Measurements from ENCODE around the gene LFNG. TPM values are rescaled to one million over a fixed set of nuclear protein-coding genes. Genes with fewer than 3 reads are reported as not detected.
A peak's percentile ranks its signal among the peaks of the same experiment; 100 is the strongest.

The LFNG gene
- total and polyA plus RNA-seq, 9 of the 15 experiments (the other 6 are each of a cell fraction or from before 2014, with no cell fraction given), result 0.03 to 0.89 (median 0.25) TPM; not detected in 1

DNA sequence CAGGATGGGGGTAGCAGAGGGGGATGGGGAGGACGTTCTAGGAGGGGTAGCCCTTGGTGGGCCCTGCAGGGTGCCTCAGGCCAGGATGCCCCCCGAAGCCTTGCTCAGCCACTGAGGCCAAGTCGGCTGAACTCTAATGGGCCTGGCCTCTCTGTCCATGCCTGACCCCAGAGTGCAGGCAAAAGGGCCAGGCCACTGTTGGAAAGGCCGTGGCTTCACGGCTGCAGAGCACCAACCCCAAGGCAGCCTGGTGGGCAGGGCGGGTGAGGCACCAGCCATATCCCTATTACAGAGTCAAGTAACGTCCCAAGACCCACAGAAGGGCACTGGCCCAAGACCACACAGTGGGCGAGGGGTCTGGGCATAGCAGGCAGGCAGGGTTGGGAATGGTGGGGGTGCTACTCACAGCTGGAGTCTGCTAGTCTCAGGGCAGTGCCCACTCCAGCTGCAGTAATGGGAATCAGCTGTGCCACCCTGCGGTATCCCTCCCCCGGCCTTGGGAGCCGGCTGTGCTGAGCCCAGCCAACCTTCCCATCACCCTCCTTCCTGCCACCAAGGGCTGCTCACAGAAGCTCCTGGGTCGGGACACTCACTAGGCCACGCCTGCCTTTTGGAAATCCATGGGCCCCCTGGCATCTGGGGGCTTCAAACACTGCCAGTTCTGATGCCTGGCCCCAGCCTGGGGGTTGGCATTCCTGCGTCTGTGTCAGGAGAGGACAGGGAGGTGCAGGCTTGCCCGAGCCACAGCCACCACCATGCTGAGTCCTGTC lies 4.0 kb upstream of the LFNG start:
- Histone ChIP-seq H4K20me1 (replicated peaks; ENCODE audit: control insufficient read depth, insufficient read depth, low read length) (peaks cover 3% of the 10 kb centered on the region; the same call in 1 of the 2 replicates), H3K79me2 (ENCODE audit: control insufficient read depth, insufficient read depth, low read length) (no peaks in the 10 kb centered on the region), H3K9me3 (replicated peaks; ENCODE audit: control insufficient read depth, insufficient read depth, low read depth, low read length) (no peaks in the 10 kb centered on the region), H3K4me1 (replicated peaks in 1 of 2; ENCODE audit: control insufficient read depth in 2 of 2, insufficient read depth in 2 of 2, low read length in 2 of 2) (peaks cover 4 to 70% of the 10 kb centered on the region in 2 experiments; a peak in 4 of 5 replicates), H3K9me1 (ENCODE audit: control insufficient read depth, insufficient read depth, low read length) (no peaks in the 10 kb centered on the region), H3K9ac (ENCODE audit: insufficient read depth in 1 of 2, low read depth in 2 of 2, low read length in 2 of 2) (peak overlapping the region in 1 of 2 experiments; percentile 41; a peak in 1 of 4 replicates), H3K36me3 (ENCODE audit: control insufficient read depth, insufficient read depth, low read length) (no peaks in the 10 kb centered on the region), H3K27me3 (ENCODE audit: control insufficient read depth in 2 of 2, insufficient read depth in 2 of 2, low read length in 2 of 2) (peaks cover 0 to 20% of the 10 kb centered on the region in 2 experiments; a peak in 2 of 5 replicates), H3K27ac (ENCODE audit: extremely low read depth, low read depth, low read length) (no peak overlapping the region), H2AFZ (ENCODE audit: low read depth, low read length) (no peak overlapping the region), H3K4me2 (ENCODE audit: insufficient read depth, low read length) (no peak overlapping the region), H3K4me3 (no peak overlapping the region)
- no peak for ATAC-seq
- TF ChIP-seq NRF1 (conservative IDR thresholded peaks at IDR 0.05 in 1 of 2, IDR thresholded peaks at IDR 0.05 in 1 of 2), result no peak
- TF ChIP-seq PCBP2 (IDR thresholded peaks at IDR 0.05; ENCODE audit: low read depth, low read length, poor library complexity, severe bottlenecking), result no peak
- no peak for TF ChIP-seq ELF1 (tag; IDR thresholded peaks at IDR 0.05)
- no peak for TF ChIP-seq CHD2 (IDR thresholded peaks at IDR 0.05; ENCODE audit: low read depth, low read length)
- TF ChIP-seq RAD51 (IDR thresholded peaks at IDR 0.05; ENCODE audit: borderline replicate concordance, low read depth), result no peak
- TF ChIP-seq ZNF174 (CRISPR knock-in tag; IDR thresholded peaks at IDR 0.05), result no peak
- no peak for TF ChIP-seq CREM (IDR thresholded peaks at IDR 0.05; ENCODE audit: low read depth)
- no peak for TF ChIP-seq KAT7 (CRISPR knock-in tag; IDR thresholded peaks at IDR 0.05; ENCODE audit: borderline replicate concordance)
- no peak for TF ChIP-seq U2AF1 (optimal IDR thresholded peaks at IDR 0.05; ENCODE audit: low read depth, low read length)
- BruUV-seq (replicated peaks), result no TSS peak
- in situ Hi-C loops (cut with MboI), result no loop called here
- 16% methylated on average over 15 of the region's 15 CpGs for WGBS (ENCODE audit: insufficient coverage, low coverage, missing lambda C conversion rate)
- FAIRE-seq, result no peak
- intact Hi-C loops (cut with micrococcal nuclease), result no loop called here
- CTCF ChIA-PET (ENCODE audit: low intra/inter-chr PET ratio), result no interaction called here
- POLR2A ChIA-PET, result no interaction called here
- no peak for DNase-seq (ENCODE audit: extremely low read depth in 1 of 4, low spot score in 3 of 4)
